Upper lobe of right lung (tissue), 1 donor: ENCODE data around the gene CACNB2. TPM values are rescaled to one million over a fixed set of nuclear protein-coding genes. Genes with fewer than 3 reads are reported as not detected.

Source experiments
- ATAC-seq: fragments of 200-7000 bp; cut with Tn5 transposase; one replicate; pipeline ENCODE4 v1.9.1; 2020; ENCODE audit warnings: mild to moderate bottlenecking, moderate library complexity
- DNase-seq: peaks from one replicate; pipeline ENCODE4 v3.0.0-alpha.2; 2020
- H3K27ac ChIP-seq: fragments of 200-600 bp; one replicate; pipeline ENCODE4 v1.8.0; 2022
- H3K27me3 ChIP-seq: fragments of 200-600 bp; one replicate; pipeline ENCODE4 v1.8.0; 2022; ENCODE audit warnings: mild to moderate bottlenecking
- H3K36me3 ChIP-seq: fragments of 200-600 bp; one replicate; pipeline ENCODE4 v1.8.0; 2022
- H3K4me1 ChIP-seq: fragments of 200-600 bp; one replicate; pipeline ENCODE4 v1.8.0; 2022
- H3K4me3 ChIP-seq: fragments of 200-600 bp; one replicate; pipeline ENCODE4 v1.8.0; 2022; ENCODE audit warnings: mild to moderate bottlenecking
- H3K9me3 ChIP-seq: fragments of 200-600 bp; one replicate; pipeline ENCODE4 v1.8.0; 2022
- CTCF ChIP-seq: fragments of 200-600 bp; IDR thresholded peaks from one replicate; pipeline ENCODE4 v1.8.0; 2022; ENCODE audit warnings: antibody characterized with exemption
- intact Hi-C: fragments of 100-400 bp; cut with DNase I; formaldehyde crosslinking; loops from one replicate; pipeline ENCODE4 v1.11.0; 2022
- total RNA-seq: library from RNA; stranded (reverse); fragmentation: NEBNext Ultra II Directional; extraction: Animal tissue kit (Norgen Biotek cat#: 25700); gene quantifications from one replicate; pipeline ENCODE4 v1.2.1, GENCODE V29; 2021
- donor health status: DM: no; HTN: yes; CAD: no; lungs with severe emphysema.

Gene CACNB2
- total RNA-seq, 1 donor from 2014 or later: 4.2 TPM

DNA sequence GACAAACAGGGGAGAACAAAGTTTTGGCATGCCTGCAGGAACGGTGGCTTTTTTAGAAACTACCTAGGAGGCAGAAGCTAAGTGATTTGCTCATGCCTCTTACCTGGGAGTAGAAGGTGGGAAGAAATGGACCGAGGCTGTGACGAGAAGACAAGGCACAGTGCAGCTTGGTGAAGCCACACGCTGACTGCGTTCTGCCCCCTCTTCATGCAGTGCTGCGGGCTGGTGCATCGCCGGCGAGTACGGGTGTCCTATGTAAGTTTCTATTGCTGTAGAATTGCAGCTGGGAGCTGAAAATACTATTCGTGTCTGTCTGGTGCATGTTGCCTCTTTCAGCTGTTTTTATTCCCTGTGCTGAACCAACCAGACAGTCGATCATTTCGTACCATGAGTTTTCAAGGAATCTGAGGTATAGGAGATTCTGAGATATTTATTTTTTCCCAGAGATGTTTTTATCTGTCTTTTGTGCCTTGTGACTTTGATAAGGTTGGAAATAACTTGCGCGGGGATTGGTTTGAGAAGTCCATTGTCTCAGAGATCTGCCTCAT, 120.9 kb downstream of the CACNB2 start:
- H3K4me1 ChIP-seq: no peaks in the 10 kb centered on the region
- DNase-seq: no peak

GRCh38 chr10:18261768-18262231, 121.6 kb downstream of the CACNB2 start:
- no peak overlapping the region for H3K27ac ChIP-seq
- H3K27me3 ChIP-seq: no peaks in the 10 kb centered on the region
- no peaks in the 10 kb centered on the region for H3K9me3 ChIP-seq
- no peak for TF ChIP-seq CTCF
- DNase-seq (no peak), ATAC-seq (no peak)
- no peaks in the 10 kb centered on the region for H3K4me1 ChIP-seq
- intact Hi-C loops: no loop called here
- H3K36me3 ChIP-seq: no peaks in the 10 kb centered on the region
- no peak overlapping the region for H3K4me3 ChIP-seq

More for the DNA sequence above, 120.9 kb downstream of the CACNB2 start:
- TF ChIP-seq CTCF: no peak
- intact Hi-C loops: no loop called here
- Histone ChIP-seq H3K4me3 (no peak overlapping the region), H3K27me3 (no peaks in the 10 kb centered on the region), H3K27ac (no peak overlapping the region), H3K9me3 (no peaks in the 10 kb centered on the region), H3K36me3 (no peaks in the 10 kb centered on the region)
- ATAC-seq: no peak

GRCh38 chr10:18264466-18265050, 124.3 kb downstream of the CACNB2 start:
- Histone ChIP-seq H3K27ac (no peak overlapping the region), H3K36me3 (no peaks in the 10 kb centered on the region), H3K4me1 (no peaks in the 10 kb centered on the region), H3K4me3 (no peak overlapping the region), H3K9me3 (no peaks in the 10 kb centered on the region), H3K27me3 (no peaks in the 10 kb centered on the region)
- TF ChIP-seq CTCF: no peak
- DNase-seq (no peak), ATAC-seq (no peak)
- intact Hi-C loops: no loop called here

DNA sequence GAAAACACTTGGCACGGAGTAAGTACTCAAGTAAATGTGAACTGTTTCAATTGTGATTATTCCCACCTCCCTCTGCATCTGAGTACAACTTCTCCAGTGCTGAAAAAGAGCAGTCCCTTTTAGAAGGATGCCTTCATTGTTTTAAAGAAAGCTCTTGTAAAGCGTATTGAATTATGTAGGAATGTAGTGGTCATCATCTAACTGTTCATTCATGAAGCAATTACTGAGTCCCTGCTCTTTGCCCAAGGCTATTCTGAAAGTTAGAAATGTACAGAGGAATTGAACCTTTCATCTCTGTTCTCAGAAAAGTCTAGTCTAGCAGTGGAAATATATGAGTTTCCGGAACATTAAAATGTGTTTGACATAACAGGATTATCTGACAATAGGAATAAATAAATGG, 127.8 kb downstream of the CACNB2 start:
- Histone ChIP-seq H3K4me3 (no peak overlapping the region), H3K27ac (no peak overlapping the region), H3K27me3 (no peaks in the 10 kb centered on the region), H3K4me1 (no peaks in the 10 kb centered on the region), H3K36me3 (no peaks in the 10 kb centered on the region), H3K9me3 (no peaks in the 10 kb centered on the region)
- intact Hi-C loops: no loop called here
- no peak for DNase-seq
- TF ChIP-seq CTCF: no peak
- ATAC-seq: no peak

- intact Hi-C loops: no loop called here
- H3K4me1 ChIP-seq: no peaks in the 10 kb centered on the region
- ATAC-seq (no peak), DNase-seq (no peak)
- no peaks in the 10 kb centered on the region for H3K9me3 ChIP-seq
- H3K27me3 ChIP-seq: no peaks in the 10 kb centered on the region
- H3K4me3 ChIP-seq: no peak overlapping the region
- no peak overlapping the region for H3K27ac ChIP-seq
- TF ChIP-seq CTCF: no peak
- no peaks in the 10 kb centered on the region for H3K36me3 ChIP-seq
These were observed 131.3 kb downstream of the CACNB2 start for GRCh38 chr10:18271491-18271890.
